Neural progenitor cell (in vitro differentiated cells): ENCODE results near the gene PEAK1.

Experiments used
- EZH2 ChIP-seq: fragments of 200-600 bp; sonication (generic); IDR thresholded peaks from 2 replicates; pipeline ENCODE4 v1.6.1; 2017; ENCODE audit warnings: antibody characterized with exemption, mild to moderate bottlenecking, moderate library complexity
- EZH2phosphoT487 ChIP-seq: fragments of 200-600 bp; sonication (generic); IDR thresholded peaks from 2 replicates; pipeline ENCODE4 v1.6.1; 2017; ENCODE audit warnings: antibody characterized with exemption
- TF ChIP-seq, protein P1 (sequence below): fragments of 200-600 bp; sonication (generic); IDR thresholded peaks from 2 replicates; pipeline ENCODE4 v1.5.1; 2017; ENCODE audit warnings: antibody characterized with exemption, mild to moderate bottlenecking

DNA sequence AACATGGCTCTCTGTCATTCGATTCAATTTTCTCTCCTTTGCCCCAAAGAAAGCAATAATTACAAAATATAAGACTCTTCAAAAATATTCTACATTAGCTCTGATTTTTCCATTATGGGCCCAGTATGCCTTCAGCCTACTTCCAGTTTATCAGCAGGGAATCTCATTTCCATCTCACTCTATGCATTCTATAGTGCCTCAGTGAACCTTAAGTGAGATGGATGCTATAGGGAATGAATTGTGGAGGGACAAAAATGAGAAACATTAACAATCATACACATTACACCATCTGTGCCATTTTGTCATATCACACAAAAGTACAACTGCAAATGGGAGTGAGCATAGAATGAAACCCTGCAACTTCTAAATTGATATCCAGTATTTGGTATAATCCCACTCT lies 298.3 kb downstream of the PEAK1 start:
- TF ChIP-seq, protein P1, sequence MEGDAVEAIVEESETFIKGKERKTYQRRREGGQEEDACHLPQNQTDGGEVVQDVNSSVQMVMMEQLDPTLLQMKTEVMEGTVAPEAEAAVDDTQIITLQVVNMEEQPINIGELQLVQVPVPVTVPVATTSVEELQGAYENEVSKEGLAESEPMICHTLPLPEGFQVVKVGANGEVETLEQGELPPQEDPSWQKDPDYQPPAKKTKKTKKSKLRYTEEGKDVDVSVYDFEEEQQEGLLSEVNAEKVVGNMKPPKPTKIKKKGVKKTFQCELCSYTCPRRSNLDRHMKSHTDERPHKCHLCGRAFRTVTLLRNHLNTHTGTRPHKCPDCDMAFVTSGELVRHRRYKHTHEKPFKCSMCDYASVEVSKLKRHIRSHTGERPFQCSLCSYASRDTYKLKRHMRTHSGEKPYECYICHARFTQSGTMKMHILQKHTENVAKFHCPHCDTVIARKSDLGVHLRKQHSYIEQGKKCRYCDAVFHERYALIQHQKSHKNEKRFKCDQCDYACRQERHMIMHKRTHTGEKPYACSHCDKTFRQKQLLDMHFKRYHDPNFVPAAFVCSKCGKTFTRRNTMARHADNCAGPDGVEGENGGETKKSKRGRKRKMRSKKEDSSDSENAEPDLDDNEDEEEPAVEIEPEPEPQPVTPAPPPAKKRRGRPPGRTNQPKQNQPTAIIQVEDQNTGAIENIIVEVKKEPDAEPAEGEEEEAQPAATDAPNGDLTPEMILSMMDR = no peak
- TF ChIP-seq EZH2 (no peak), EZH2phosphoT487 (no peak)
